Memory B cell (primary cell): ENCODE results near the gene G3BP2.

Experiments
- ATAC-seq: fragments of 150-1000 bp; cut with Tn5 transposase; 2 replicates; pipeline ENCODE4 v1.10.0; 2021; ENCODE audit warnings: low read depth, mild to moderate bottlenecking, moderate library complexity
- DNase-seq, 2 donors: peaks; one replicate each; pipeline ENCODE4 v3.0.0; 2022; ENCODE audit warnings: low spot score in 2 of 2
- H3K27ac Mint-ChIP-seq: one replicate; pipeline ENCODE4 v1.8.0; 2022; ENCODE audit warnings: mild to moderate bottlenecking, moderate library complexity, mixed read lengths
- H3K27me3 Mint-ChIP-seq: one replicate; pipeline ENCODE4 v1.8.0; 2022; ENCODE audit warnings: mixed read lengths
- H3K36me3 Mint-ChIP-seq: one replicate; pipeline ENCODE4 v1.8.0; 2022; ENCODE audit warnings: mild to moderate bottlenecking, mixed read lengths
- H3K4me1 Mint-ChIP-seq: one replicate; pipeline ENCODE4 v1.8.0; 2022; ENCODE audit warnings: mixed read lengths
- H3K4me3 Mint-ChIP-seq: one replicate; pipeline ENCODE4 v1.8.0; 2022; ENCODE audit warnings: mild to moderate bottlenecking, moderate library complexity, mixed read lengths
- H3K9me3 Mint-ChIP-seq: one replicate; pipeline ENCODE4 v1.8.0; 2022; ENCODE audit warnings: mixed read lengths

Gene G3BP2

GRCh38 chr4:75598390-75598789 lies 74.8 kb downstream of the G3BP2 start:
- Mint-ChIP-seq H3K4me1 (no peaks in the 10 kb centered on the region), H3K27me3 (peaks cover 2% of the 10 kb centered on the region), H3K4me3 (no peak overlapping the region), H3K36me3 (no peaks in the 10 kb centered on the region), H3K9me3 (peaks cover 2% of the 10 kb centered on the region), H3K27ac (no peak overlapping the region)
- DNase-seq (no peak), ATAC-seq (no peak)

GRCh38 chr4:75596061-75596460 lies 77.2 kb downstream of the G3BP2 start:
- ATAC-seq, result no peak
- peaks cover 2% of the 10 kb centered on the region for H3K9me3 Mint-ChIP-seq
- H3K27me3 Mint-ChIP-seq, result peaks cover 2% of the 10 kb centered on the region
- no peak overlapping the region for H3K27ac Mint-ChIP-seq
- no peak for DNase-seq
- H3K36me3 Mint-ChIP-seq, result no peaks in the 10 kb centered on the region
- H3K4me3 Mint-ChIP-seq, result no peak overlapping the region
- H3K4me1 Mint-ChIP-seq, result no peaks in the 10 kb centered on the region

- no peaks in the 10 kb centered on the region for H3K36me3 Mint-ChIP-seq
- no peaks in the 10 kb centered on the region for H3K4me1 Mint-ChIP-seq
- H3K27me3 Mint-ChIP-seq, result no peaks in the 10 kb centered on the region
- no peak overlapping the region for H3K27ac Mint-ChIP-seq
- ATAC-seq, result no peak
- no peak overlapping the region for H3K4me3 Mint-ChIP-seq
- peaks cover 2% of the 10 kb centered on the region for H3K9me3 Mint-ChIP-seq
- DNase-seq, result no peak
Observed at GRCh38 chr4:75593393-75593792, 79.8 kb downstream of the G3BP2 start.
